Left ventricle myocardium inferior (tissue), 1 donor: ENCODE results near the gene SEMA6A. TPM values are rescaled to one million over a fixed set of nuclear protein-coding genes. Genes with fewer than 3 reads are reported as not detected.

Experiments
- DNase-seq: peaks from one replicate; pipeline ENCODE4 v3.0.0-alpha.2; 2020
- H3K27ac ChIP-seq: fragments of 200-600 bp; replicated peaks from 2 replicates; pipeline ENCODE4 v1.8.0; 2021
- H3K27me3 ChIP-seq: fragments of 200-600 bp; 2 replicates; pipeline ENCODE4 v1.8.0; 2021; ENCODE audit warnings: low read depth
- H3K36me3 ChIP-seq: fragments of 200-600 bp; 2 replicates; pipeline ENCODE4 v1.8.0; 2021
- H3K4me1 ChIP-seq: fragments of 200-600 bp; 2 replicates; pipeline ENCODE4 v1.8.0; 2021
- H3K4me3 ChIP-seq: fragments of 200-600 bp; 2 replicates; pipeline ENCODE4 v1.8.0; 2021; ENCODE audit warnings: mild to moderate bottlenecking, moderate library complexity
- H3K9me3 ChIP-seq: fragments of 200-600 bp; replicated peaks from 2 replicates; pipeline ENCODE4 v1.8.0; 2021
- intact Hi-C: fragments of 100-400 bp; cut with micrococcal nuclease; formaldehyde crosslinking; loops from one replicate; pipeline ENCODE4 v1.11.0; 2022
- total RNA-seq: library from RNA; stranded (reverse); fragmentation: NEBNext Ultra II Directional; extraction: Animal tissue kit (Norgen Biotek cat#: 25700); gene quantifications from one replicate; pipeline ENCODE4 v1.2.1, GENCODE V29; 2021
- TF ChIP-seq, protein P1 (sequence below): fragments of 200-600 bp; IDR thresholded peaks from 2 replicates; pipeline ENCODE4 v1.8.0; 2021; ENCODE audit warnings: antibody characterized with exemption, mild to moderate bottlenecking, borderline replicate concordance
- donor health status: DM: no; HTN: yes; CAD: no; lungs with severe emphysema.

Gene SEMA6A
- total RNA-seq, 1 donor from 2014 or later: 6.3 TPM

DNA sequence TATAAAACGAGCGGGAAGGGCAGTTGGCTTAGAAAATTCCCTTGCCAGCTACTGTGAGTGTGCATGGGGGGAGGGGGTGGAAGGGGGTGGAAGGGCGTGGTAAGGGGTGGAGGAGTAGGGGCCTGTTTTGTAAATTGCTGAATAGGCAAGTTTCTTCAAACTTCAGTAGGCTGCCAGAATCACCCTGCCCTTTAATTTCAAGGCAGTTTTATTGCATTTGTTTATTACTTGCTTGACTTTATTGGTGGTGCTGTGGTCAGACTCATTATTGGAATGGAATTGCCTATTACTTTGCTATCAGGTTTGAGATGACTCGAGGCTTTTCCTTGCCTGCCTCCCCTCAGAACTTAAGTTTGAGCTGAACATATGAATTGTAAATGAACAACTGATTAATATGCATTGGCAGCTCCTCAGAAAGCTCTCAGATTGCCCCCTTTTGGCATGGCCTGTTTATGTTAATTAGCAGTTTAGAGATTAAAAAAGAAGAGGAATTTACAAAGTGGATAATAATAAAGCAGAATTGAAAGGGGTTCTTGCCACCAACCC lies 76.0 kb downstream of the SEMA6A start:
- no peaks in the 10 kb centered on the region for H3K27me3 ChIP-seq

DNA sequence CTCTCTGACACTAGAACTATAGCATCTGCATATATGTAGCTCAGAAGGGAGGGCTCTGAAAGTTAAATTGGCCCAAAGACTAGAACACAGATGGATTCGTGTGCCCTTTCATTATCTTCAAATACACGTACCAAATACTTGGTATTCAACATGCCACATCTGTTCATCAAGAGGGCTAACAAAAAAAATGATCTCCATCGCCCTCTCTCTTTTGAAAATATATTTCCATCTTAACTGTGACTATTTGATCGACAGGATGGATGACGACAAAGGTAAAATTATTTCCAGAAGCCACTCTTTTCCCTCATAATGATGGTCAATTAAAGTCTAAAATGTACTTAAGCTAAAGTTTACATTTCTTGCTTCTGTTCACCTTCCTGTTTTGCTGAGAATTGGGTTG lies 77.0 kb downstream of the SEMA6A start:
- H3K36me3 ChIP-seq: peaks cover 12% of the 10 kb centered on the region
- TF ChIP-seq, protein P1, sequence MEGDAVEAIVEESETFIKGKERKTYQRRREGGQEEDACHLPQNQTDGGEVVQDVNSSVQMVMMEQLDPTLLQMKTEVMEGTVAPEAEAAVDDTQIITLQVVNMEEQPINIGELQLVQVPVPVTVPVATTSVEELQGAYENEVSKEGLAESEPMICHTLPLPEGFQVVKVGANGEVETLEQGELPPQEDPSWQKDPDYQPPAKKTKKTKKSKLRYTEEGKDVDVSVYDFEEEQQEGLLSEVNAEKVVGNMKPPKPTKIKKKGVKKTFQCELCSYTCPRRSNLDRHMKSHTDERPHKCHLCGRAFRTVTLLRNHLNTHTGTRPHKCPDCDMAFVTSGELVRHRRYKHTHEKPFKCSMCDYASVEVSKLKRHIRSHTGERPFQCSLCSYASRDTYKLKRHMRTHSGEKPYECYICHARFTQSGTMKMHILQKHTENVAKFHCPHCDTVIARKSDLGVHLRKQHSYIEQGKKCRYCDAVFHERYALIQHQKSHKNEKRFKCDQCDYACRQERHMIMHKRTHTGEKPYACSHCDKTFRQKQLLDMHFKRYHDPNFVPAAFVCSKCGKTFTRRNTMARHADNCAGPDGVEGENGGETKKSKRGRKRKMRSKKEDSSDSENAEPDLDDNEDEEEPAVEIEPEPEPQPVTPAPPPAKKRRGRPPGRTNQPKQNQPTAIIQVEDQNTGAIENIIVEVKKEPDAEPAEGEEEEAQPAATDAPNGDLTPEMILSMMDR: peak; percentile 13
- no peaks in the 10 kb centered on the region for H3K27me3 ChIP-seq
- H3K4me3 ChIP-seq: no peak overlapping the region
- no peak for DNase-seq
- H3K27ac ChIP-seq: no peak overlapping the region
- peaks cover 17% of the 10 kb centered on the region for H3K4me1 ChIP-seq
- no peaks in the 10 kb centered on the region for H3K9me3 ChIP-seq
- intact Hi-C loops: no loop called here

More for the DNA sequence above, 76.0 kb downstream of the SEMA6A start:
- Histone ChIP-seq H3K4me3 (no peak overlapping the region), H3K4me1 (peaks cover 14% of the 10 kb centered on the region), H3K27ac (no peak overlapping the region), H3K9me3 (no peaks in the 10 kb centered on the region), H3K36me3 (peaks cover 12% of the 10 kb centered on the region)
- intact Hi-C loops: no loop called here
- DNase-seq: no peak
- TF ChIP-seq, protein P1: no peak

DNA sequence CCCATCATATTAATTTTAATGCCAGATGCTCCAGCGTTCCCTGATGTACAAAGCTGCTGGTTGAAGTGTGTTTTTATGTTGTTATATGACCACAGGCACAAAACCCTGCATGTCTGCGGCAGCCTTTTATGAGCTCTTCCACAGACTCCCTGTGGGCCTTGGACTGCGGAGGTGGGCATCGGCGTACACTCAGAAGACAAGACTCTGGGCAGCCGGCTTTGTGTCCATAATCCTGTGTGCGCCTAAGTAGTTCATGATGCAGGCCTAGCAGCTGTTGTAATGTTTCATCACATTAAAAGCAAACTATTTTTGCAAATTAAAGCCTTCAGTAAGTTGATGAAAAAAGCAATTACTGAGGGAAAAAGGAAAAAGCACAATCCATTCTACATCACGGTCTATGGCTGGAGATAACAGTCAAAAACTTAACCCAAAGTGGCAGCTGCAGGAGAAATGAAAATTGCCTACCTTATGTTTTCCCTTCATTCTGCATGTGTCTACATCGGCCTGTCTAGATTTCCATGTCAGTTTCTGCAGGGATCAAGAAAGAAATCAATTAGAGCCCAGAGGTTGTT lies 78.8 kb downstream of the SEMA6A start:
- no peaks in the 10 kb centered on the region for H3K9me3 ChIP-seq
- peaks cover 12% of the 10 kb centered on the region for H3K36me3 ChIP-seq
- H3K4me1 ChIP-seq: peaks cover 21% of the 10 kb centered on the region
- intact Hi-C loops: no loop called here
- no peak overlapping the region for H3K27ac ChIP-seq
- TF ChIP-seq, protein P1: no peak
- DNase-seq: no peak
- H3K4me3 ChIP-seq: no peak overlapping the region
- no peaks in the 10 kb centered on the region for H3K27me3 ChIP-seq

DNA sequence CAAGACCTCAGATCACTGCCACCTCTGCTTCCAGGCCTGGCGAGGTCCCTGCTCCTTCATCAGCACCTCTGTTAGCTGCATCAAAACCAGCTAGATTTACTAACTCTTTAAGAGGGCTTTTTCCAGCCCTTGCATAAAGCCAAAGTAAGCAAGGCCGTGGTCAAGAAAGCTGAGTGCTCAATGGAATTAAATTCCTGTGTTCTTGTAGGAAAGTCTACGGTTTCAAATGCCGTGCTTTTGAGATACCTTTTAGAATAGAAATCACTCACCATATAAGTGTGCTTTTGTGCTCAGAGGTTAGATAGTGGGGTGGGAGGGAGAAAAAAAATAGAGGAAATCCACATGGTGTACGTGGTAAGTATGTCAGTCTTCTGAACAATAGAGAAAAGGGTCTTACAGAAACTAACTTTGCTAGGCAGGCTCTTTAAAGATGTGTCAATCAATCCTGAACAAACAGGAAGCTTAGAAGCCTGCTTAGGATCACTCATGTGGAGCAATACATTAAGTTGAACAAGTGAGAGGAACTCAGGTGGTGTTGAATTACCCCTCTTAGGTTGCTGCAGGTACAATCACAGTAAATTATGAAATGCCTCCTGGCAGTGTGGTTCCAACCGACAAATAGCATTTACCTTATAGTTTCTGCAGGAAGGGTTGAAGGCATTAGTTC lies 79.7 kb downstream of the SEMA6A start:
- intact Hi-C loops: no loop called here
- TF ChIP-seq, protein P1: no peak
- Histone ChIP-seq H3K9me3 (no peaks in the 10 kb centered on the region), H3K4me1 (peaks cover 21% of the 10 kb centered on the region), H3K27ac (no peak overlapping the region), H3K36me3 (peaks cover 12% of the 10 kb centered on the region), H3K4me3 (no peak overlapping the region), H3K27me3 (no peaks in the 10 kb centered on the region)
- no peak for DNase-seq

DNA sequence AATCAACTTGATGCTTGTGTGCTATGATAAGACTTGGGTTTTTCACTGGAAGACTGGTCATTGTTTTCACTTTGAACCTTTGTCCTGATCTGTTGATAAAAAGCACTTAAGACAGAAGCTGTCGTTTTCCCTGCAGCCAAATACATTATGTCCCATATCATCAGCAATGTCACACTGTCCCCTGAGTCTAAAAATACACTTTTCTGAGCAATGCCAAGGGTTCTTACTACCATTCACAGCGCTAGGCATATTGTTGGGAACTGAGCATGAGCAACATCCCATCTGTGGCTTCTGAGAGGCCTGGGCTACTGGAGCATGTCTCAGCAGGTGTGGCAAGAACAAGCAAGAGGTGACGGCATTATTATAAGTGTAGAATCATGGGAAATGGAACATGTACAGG lies 81.8 kb downstream of the SEMA6A start:
- Histone ChIP-seq H3K36me3 (peaks cover 17% of the 10 kb centered on the region), H3K9me3 (no peaks in the 10 kb centered on the region), H3K4me3 (no peak overlapping the region), H3K4me1 (peaks cover 21% of the 10 kb centered on the region), H3K27ac (peak overlapping the region; percentile 73), H3K27me3 (no peaks in the 10 kb centered on the region)
- DNase-seq: no peak
- TF ChIP-seq, protein P1: no peak
- intact Hi-C loops: no loop called here
